Lung microvascular endothelial cell (primary cell): ENCODE measurements around the gene PTPN4. TPM values are rescaled to one million over a fixed set of nuclear protein-coding genes. Genes with fewer than 3 reads are reported as not detected.
A peak's percentile ranks its signal among the peaks of the same experiment; 100 is the strongest.
"Not testable (repeated sequence)": the region's sequence is repeated elsewhere in the genome, so short reads cannot be mapped to it uniquely, and the experiment has no call there.

Experiments
- DNase-seq, 2 donors: peaks; one replicate each; pipeline versions ENCODE4 v3.0.0 to v3.0.0-alpha.2; 2010; ENCODE audit warnings: low read depth in 2 of 2
- total RNA-seq: library from RNA; depleted of rRNA; stranded (reverse); fragments of >200 nt; gene quantifications from 2 replicates; pipeline ENCODE4 v1.2.1, GENCODE V29; 2014

The PTPN4 gene
- total RNA-seq, 1 donor from 2014 or later, result 26.2 TPM

DNA sequence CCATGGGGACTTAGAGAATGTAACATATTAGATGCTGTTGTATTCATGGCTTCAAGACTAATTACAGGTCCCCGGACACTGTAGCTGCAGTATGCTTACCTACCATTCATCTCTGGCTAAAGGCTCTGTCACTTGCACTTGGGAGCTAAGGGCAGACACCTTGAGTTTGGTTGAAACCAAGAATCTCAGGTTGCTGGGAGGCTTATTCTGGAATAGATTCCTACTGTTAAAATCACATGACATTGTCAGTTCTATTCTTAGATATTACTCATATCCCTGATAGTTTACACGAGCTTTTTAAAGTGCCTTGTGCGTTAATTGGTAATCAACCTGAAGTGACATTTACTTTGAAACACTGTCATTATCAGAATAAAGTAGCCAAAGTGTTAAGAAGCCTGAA lies 180.2 kb downstream of the PTPN4 start:
- no peak for DNase-seq

DNA sequence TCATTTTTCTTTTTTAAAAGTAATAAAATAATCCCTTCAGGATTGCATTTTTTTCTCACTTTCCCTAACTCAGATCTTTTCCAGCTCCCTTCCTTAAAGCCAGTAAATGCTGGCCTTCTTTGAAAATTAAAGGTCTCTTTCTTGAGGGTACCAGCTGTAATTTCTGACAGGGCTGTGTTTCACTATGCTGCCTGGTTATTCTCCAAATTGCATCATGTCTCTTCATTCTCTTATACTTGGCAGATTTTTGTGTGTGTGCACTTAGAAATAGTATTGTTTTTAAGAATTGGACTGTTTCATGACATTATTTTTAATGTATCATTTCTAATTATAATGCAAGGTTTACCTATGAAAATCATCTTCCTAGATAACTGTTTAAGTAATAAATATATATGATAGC lies 181.1 kb downstream of the PTPN4 start:
- no peak for DNase-seq

DNA sequence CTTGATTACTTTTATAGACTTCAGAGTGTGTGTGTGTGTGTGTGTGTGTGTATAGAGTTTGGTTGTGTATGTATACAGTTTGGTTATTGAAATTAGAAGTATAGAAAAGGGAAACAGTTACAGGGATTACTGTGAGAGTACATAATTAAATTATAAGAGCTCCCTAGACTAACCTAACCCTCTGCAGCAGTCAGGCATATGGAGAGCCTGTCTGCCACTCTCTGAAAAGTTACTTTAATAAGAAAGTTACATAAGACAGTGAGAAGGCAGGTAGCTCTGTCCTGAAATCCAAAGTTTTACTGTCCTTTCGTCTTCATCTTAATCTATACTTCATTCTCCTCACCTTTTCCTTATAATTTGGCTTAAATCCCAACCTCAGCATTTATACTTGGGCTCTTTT lies 181.7 kb downstream of the PTPN4 start:
- DNase-seq, result no peak

DNA sequence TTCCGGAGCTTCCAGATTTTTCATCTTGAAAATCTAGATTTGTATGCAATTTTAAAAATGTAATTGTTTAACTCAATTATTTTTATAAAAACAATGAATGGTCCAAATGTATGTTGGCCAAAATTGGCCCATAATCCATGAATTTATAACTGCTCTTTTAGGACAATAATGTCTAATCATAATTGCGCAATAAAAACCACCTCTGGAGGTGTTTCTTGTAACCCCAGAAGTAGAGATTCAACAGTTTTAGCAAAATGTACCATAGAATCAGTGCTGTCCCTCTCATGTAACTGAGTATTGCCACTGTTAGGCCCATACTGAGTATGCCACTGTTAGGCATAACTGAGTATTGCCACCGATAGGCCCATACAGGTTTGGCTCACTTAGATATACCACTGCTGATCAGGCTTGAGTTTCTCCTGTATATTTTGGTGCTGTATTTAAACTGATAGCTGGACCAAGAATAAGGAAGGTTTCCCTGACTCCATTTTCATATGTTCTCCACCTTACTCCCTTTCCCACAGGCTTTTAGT lies 182.3 kb downstream of the PTPN4 start:
- DNase-seq, result no peak

DNA sequence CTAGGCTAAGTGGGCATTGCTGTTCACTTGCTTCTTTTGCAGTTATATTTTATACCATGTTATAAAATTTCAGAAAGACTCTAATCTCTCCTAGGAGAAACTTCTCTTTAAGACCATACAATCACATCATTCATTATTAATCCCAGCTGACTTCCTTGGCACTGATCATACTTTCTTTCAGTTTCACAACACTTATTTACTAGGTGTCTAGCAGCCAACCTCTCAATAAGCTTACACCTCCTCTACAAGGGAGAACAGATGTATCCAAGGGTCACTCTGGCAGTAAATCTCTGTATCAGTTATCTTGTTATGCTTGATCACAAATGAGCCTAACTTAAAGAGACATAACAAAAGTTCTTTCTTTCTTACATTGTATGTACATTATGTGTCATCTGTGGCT lies 183.3 kb downstream of the PTPN4 start:
- DNase-seq, result no peak

DNA sequence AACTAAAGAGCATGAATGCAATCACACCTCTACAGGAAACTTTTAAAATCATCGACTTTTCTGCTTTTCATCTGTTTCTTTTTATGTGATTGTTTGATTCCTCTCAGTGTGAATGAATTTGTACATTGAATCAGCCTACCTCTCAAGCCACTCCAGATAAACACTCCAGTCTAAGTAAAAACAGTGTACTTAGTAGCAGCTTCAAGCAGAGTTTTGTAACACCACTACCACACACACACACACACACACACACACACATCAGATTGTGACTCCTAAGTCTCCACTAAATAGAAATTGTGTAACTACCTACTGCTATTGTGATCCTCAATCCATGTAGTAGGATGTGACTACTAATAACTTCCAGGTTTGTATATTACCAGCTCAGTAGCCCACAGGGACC lies 187.8 kb downstream of the PTPN4 start:
- DNase-seq, result no peak

DNA sequence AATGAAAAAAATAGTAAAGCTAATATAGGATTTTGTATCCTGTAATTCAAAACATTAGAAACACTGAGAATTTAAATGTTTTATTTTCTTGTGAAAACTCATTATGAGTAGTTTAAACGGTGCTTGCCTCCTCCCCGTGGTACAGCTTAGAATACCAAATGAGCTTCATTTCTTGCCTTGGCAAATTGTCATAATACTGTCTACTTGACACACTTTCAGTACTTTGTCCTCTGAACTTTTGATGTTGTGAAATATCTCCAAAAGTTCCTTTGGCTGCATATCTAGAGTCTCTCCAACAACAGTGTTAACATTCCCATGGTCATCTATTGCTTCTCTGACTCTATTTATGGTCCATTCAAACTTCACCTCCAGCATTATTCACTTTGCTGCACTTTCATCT lies 191.2 kb downstream of the PTPN4 start:
- peak in 1 of 2 donors; percentile 1 for DNase-seq

DNA sequence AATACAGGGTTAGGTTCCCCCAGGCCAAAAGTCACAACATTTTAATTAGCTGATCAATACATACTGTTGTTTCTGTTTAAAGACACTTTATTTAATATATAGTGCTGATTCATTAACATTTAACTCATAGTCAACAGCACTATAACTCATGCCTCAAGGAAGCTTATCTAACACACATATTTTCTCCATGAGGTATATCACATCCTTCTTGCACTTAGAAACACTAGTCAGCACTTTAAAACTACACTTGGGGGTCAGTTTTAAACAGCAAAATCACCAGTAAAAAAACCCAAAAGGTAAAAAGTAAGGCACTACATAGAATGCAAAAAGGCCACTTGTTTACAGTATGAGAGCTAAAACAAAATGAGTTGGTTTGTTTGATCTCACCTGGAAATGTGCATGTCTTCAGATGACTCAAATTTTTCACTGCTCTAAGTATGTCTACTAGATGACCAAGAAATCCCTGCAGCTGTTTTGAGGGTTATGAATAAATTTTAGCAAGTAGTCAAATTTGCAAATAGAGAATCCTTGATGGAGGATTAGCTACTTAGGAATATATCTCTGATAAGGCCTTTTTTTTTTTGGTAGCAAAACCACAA lies 199.0 kb downstream of the PTPN4 start:
- DNase-seq, result no peak

DNA sequence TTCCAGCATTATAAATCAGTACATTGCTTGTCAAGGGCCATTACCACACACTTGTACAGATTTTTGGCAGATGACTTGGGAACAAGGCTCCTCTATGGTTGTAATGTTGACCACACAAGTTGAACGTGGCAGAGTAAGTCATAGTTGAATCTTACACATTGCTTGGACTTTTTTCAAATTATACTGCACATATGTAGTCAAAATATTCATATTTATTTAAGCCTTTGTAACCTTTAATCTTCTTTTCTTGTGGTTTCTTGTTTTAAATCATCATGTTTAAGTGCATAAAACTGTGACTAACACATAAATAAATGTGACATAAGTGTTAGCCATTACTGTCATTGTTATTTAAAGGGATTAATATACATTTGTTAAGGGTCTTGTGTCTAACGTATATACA lies 201.1 kb downstream of the PTPN4 start:
- DNase-seq, result no peak

DNA sequence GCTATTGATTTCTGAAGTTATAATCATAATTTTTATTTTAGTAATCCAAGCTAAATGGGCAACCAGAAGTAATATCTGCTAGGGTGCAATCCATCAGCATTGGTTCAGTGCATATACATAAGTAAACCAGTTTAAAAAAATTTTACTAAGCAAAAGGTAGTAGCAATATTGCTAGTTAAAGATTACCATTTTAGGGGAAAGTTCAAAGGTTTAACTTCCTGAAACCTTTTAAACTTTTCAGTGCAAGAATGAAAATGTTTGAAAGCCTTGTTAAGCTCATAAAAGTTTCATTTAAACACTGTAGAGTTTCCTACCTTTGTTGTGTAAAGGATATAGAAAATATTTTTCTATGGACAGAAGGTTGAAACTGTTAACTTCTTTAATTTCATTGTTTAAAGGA lies 222.2 kb downstream of the PTPN4 start:
- no peak for DNase-seq

DNA sequence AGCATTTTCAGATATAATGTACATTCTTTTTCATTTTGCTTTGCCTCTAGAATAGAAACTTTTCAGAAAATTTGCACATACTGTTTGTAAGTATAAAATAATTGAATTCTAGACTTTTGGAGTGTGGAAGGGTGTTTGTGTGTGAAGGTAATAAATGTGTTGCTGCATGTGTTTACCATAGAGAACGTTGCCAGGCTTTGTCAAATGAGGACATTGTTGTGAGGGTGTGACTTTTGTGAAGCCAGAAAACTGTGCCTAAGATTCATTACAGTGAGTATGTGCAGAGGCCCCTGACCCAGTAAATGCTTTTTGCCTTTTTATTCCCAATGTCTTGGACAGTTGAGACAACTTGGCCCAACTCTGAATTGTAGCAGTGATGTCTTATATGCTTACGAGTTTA lies 222.8 kb downstream of the PTPN4 start:
- DNase-seq, result no peak

DNA sequence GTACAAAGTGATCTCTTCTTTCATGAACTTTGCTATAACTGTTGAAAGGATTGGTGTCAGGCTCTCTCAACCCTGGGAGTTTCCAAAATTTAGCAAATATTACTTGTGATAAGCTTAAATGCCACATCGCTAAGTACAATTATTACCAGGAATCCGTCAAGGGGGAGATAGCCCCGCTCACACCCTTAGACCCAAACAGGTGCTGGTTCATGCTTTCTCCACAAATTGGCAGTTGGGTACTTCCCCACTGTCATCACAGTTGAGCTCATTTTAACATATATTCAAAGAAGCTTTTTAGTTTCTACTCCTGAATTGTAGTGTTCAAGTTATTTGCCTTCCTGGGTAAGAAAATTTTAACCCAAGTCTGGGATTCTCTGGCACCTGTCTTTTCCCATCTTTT lies 223.4 kb downstream of the PTPN4 start:
- DNase-seq, result no peak

DNA sequence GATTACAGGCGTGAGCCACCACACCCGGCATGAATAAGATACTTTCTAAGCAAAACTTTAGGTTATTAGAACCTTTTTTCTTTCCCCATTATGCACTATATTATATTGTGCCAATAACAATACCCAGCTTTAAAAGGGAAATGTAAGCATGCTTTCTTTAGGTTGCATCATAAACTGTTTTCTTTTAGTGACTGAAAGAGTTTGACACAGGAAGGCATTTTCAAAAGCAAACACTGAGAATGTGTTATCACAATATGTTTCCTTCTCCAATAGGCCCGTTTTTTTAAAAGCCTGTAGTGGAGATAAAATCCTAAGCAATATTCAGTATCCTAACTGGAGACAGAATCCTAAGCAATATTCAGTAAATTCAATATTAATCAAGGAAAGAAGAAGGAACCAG lies 236.4 kb downstream of the PTPN4 start:
- DNase-seq, result peak in 1 of 2 donors; percentile 17

DNA sequence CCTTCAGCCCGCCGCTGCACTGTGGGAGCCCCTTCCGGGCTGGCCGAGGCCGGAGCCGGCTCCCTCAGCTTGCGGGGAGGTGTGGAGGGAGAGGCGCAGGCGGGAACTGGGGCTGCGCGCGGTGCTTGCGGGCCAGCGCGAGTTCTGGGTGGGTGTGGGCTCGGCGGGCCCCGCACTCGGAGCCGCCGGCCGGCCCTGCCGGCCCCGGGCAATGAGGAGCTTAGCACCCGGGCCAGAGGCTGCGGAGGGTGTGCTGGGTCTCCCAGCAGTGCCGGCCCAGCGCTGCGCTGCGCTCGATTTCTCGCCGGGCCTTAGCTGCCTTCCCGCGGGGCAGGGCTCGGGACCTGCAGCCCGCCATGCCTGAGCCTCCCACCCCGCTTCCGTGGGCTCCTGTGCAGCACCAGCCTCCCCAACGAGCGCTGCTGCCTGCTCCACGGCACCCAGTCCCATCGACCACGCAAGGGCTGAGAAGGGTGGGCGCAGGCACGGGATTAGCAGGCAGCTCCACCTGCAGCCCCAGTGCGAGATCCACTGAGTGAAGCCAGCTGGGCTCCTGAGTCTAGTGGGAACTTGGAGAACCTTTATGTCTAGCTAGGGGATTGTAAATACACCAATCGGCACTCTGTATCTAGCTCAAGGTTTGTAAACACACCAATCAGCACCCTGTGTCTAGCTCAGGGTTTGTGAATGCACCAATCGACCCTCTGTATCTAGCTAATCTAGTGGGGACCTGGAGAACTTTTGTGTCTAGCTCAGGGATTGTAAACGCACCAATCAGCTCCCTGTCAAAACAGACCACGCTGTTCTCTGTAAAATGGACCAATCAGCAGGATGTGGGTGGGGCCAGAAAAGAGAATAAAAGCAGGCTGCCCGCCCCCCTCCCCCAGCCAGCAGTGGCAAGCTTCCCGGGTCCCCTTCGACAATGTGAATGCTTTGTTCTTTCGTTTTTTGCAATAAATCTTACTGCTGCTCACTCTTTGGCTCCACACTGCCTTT lies 237.5 kb downstream of the PTPN4 start:
- DNase-seq, result not testable (repeated sequence)

DNA sequence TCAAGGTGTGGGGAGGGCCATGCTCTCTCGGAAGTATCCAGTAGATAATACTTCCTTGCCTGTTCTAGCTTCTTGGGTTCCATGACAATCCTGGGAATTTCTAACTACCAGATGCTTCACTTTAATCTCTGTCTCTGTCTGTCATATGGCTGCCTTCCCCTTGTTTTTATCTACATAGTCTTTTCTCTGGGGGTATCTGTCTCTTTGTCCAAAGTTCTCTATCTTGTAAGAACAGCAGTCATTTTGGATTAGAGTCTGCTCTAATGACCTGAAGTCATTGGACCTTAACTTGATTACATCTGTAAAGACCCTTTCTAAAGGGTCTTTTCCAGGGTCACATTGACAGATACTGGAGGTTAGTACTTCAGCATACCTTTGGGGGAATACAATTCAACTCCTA lies 241.7 kb downstream of the PTPN4 start:
- no peak for DNase-seq

DNA sequence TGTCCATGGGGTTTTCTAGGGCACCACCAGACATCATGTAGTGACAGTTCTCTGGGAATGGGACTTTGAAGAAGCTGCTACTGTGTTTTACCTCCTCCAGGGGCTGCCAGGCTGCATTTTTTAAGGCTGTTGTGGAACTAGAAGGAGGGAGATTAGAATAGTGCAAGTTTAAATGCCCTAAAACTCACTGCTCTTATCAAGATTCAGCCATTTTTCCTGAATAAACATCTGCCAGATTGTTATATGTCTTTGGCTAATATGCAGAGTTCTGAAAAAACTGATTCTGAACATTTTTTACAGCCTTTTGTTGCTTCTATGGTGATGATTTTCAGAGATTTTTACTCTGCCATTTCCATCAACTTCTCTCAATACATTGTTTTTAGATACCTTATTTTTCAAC lies 244.5 kb downstream of the PTPN4 start:
- DNase-seq, result no peak

DNA sequence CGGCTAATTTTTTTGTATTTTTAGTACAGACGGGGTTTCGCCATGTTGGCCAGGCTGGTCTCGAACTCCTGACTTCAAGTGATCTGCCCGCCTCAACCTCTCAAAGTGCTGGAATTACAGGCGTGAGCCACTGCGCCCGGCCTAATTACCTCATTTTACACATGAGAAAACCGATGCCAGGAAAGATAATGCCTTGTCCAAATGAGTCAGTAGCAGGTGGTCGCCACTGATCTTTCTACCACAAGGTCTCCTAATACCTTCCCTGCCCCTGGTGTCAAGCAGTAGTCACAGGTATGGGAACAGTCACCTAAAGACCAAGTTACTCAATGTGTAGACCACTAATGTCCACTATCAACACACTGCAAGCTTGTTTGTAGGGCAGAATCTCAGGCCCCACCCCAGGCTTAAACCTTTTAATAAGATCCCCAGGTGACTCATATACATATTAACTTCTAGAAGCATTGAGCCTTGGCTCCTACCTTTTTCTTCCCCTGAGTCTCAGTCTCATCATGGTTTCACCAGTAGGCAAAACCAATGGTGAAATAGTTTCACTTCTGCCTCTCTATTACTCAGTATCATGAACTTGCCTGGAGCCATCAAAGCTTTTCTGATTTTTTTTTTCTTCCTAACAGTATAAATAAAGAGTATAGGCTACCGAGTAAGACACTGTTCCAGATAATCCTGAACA lies 246.3 kb downstream of the PTPN4 start:
- DNase-seq, result no peak

DNA sequence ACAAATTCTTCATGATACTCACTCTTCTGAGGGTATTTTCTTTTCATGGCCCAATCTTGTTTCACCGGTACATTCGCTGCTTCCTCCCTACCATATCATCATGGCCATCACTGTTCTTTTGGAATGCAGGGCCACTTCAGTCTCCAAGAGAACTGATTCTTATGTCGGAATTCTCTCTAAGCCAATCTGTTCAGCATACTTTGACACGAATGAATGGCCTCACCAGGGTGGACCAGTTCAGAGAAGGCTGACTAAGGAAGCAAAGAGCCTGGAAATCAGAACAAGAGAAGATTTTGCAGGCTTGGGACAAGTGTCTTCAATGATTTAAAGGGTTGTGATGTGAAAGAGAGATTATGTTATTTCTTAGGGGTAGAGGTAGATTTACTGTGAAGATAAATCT lies 248.1 kb downstream of the PTPN4 start:
- DNase-seq, result no peak

DNA sequence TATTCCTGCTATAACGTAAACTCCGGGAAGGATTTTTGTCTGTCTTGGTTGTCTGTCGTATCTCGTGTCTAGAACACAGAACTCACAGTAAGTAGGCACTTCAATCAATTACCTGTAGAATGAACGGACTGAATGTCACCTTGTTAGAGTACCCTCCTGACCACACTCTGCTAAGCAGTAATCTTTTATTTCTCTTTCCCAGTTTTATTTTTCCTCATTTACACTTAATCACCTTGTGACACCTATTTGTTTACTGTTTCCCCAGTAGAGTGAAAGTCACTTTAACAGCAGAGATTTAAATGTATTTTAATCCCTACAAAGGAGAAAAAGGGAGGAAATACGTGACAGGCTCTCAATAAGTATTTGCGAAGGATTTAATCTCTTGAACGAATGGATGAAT lies 252.6 kb downstream of the PTPN4 start:
- DNase-seq, result no peak

DNA sequence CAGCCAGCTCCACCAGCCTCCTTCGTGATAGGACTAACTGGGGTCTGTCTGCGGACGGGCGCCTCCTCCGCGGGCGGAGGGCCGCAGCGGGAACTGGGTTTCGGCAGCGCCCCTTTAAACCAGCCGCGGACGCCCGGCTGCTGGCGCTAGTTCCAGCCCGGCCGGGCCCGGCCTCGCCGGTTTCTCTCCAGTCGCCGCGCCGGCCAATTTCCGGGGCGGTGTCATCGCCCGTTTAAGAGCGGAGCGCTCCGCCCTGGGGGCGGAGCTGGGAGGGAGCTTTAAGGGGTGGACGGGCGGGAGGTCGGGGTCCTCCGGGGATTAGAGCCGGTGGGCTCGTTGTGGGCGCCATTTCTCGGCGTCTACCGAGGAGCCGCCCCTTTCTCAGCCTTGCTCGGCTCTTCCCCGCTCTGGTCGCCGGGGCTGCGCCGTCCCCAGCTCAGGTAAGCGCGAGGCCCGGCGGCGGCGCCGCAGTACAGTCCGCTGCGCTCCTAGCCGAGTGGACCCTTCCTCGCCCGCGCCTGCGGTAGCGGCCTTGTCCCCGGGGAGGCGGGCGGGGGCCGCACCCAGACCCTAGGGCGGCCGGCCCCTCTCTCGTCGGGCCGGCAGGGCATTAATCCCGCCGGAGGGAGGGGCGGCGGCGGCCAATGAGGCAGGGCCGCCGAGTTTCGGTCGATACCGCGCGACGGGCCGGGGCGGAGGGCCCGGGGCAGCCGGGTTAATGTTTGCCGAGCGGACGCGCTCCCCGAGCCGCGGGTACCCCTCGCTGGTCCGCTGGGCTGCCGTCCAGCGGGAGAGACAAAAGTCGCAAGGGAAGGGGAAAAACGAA lies 253.3 kb downstream of the PTPN4 start, which contains the start of gene EPB41L5:
EPB41L5 (plus strand) TSS at position 307 of the 826 bp plus-strand sequence. CDS start 6,008 bp downstream, outside the sequence.
- peak; percentile 90 for DNase-seq

DNA sequence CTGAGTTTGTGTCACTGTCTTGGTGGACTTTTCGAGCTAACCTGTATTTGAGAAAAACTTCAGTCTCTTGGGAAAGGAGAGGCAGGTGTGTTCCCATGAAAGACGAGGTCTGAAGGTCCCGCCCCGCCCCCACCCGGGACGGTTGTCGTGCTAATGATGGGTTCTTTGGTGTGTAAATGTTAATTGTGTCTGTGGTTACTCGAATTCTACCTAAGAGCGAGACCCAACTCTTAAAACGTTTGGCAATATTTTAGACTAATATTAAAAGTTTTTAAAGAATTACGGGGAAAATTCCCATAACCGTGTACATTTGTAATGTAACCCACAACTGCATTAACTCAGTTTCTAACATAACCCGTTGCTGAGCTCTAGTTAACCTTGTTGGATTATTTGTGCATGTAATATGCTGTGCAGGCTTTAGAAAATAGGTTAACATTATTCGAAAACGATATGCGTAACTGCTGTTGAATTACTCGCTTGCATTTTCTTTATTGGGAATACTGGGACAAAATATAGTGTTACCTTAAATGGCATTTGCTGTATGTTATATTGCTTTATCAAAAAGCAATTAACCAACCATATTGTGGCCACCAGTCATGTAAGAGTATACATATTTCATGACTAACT lies 254.0 kb downstream of the PTPN4 start:
- peak in 1 of 2 donors; percentile 40 for DNase-seq
